ENCODE results near the gene CACNA2D4. TPM values are rescaled to one million over a fixed set of nuclear protein-coding genes. Genes with fewer than 3 reads are reported as not detected.

CACNA2D4 gene
- total and polyA plus RNA-seq, 2 of the 13 experiments (the other 11 are each of a cell fraction or from before 2014, with no cell fraction given) = 14.2 to 136 TPM

DNA sequence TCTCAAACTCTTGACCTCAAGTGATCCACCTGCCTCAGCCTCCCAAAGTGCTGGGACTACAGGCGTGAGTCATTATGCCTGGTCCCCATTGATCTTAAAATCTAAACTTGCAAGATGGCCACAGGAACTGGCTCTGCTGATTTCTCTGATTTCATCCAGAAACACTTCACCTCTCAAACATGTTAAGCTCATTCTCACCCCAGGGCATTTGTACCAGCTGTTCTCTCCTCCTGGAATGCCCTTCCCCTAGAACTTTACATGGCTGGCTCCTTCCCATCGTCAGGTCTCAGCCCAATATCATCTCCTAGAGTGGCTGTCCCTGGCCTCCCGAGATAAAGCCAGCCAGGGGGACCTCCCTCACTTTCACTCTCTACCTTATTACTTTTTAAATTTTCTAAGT lies 103.3 kb downstream of the CACNA2D4 start:
- Histone ChIP-seq H3K27ac (ENCODE audit: extremely low read length, insufficient read depth, low read length) (no peak overlapping the region), H3K4me3 (replicated peaks in 1 of 3; ENCODE audit: insufficient read depth in 1 of 3, low read depth in 2 of 3, low read length in 3 of 3) (no peak overlapping the region), H3K27me3 (ENCODE audit: control insufficient read depth in 1 of 2, insufficient read depth in 2 of 2, low read length in 2 of 2) (0 out of 5 replicates have a peak, but pooled peaks cover 0 to 8% of the 10 kb centered on the region in 2 experiments), H3K36me3 (replicated peaks in 1 of 2; ENCODE audit: control insufficient read depth in 1 of 2, insufficient read depth in 2 of 2, low read length in 2 of 2) (no peaks in the 10 kb centered on the region), H3K9me3 (ENCODE audit: low read length) (no peaks in the 10 kb centered on the region), H4K20me1 (ENCODE audit: insufficient read depth, low read length) (no peaks in the 10 kb centered on the region), H2AFZ (ENCODE audit: low read length) (no peak overlapping the region), H3K9ac (ENCODE audit: insufficient read depth, low read depth, low read length) (no peak overlapping the region), H3K4me2 (ENCODE audit: low read depth, low read length) (no peak overlapping the region), H3K4me1 (ENCODE audit: insufficient read depth, low read length) (peaks cover 84% of the 10 kb centered on the region), H3K79me2 (ENCODE audit: insufficient read depth, low read length) (peaks cover 4% of the 10 kb centered on the region)
- BruUV-seq (replicated peaks) = no TSS peak
- DNase-seq (ENCODE audit: low spot score) (no peak), FAIRE-seq (no peak), ATAC-seq (no peak)
- ChIA-PET CTCF (ENCODE audit: low intra/inter-chr PET ratio, low total read pairs) (no interaction called here), POLR2A (interaction anchor here (5.7 kb wide), 1 partner anchor 22 kb away, joined by 31 read pairs; no protein-coding TSS in a partner anchor)
- TF ChIP-seq ZMYM4 (CRISPR knock-in tag; IDR thresholded peaks at IDR 0.05) (no peak), ZNF33B (CRISPR knock-in tag; IDR thresholded peaks at IDR 0.05) (no peak), ARNTL (CRISPR knock-in tag; IDR thresholded peaks at IDR 0.05) (no peak), ZNF432 (CRISPR knock-in tag; IDR thresholded peaks at IDR 0.05; ENCODE audit: borderline replicate concordance) (no peak), NAIF1 (CRISPR knock-in tag; IDR thresholded peaks at IDR 0.05; ENCODE audit: borderline replicate concordance) (no peak), POLR2AphosphoS2 (IDR thresholded peaks at IDR 0.05; ENCODE audit: low read depth, low read length) (no peak), ZNF253 (CRISPR knock-in tag; IDR thresholded peaks at IDR 0.05; ENCODE audit: borderline replicate concordance) (no peak), RELA (CRISPR knock-in tag; IDR thresholded peaks at IDR 0.05) (no peak), ZSCAN22 (CRISPR knock-in tag; IDR thresholded peaks at IDR 0.05) (no peak), CAMTA2 (CRISPR knock-in tag; IDR thresholded peaks at IDR 0.05; ENCODE audit: borderline replicate concordance) (no peak), RCOR2 (CRISPR knock-in tag; IDR thresholded peaks at IDR 0.05) (no peak)
- TF ChIP-seq, protein P1, sequence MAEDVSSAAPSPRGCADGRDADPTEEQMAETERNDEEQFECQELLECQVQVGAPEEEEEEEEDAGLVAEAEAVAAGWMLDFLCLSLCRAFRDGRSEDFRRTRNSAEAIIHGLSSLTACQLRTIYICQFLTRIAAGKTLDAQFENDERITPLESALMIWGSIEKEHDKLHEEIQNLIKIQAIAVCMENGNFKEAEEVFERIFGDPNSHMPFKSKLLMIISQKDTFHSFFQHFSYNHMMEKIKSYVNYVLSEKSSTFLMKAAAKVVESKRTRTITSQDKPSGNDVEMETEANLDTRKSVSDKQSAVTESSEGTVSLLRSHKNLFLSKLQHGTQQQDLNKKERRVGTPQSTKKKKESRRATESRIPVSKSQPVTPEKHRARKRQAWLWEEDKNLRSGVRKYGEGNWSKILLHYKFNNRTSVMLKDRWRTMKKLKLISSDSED (CRISPR knock-in tag; IDR thresholded peaks at IDR 0.05) = no peak
- TF ChIP-seq, protein P2, sequence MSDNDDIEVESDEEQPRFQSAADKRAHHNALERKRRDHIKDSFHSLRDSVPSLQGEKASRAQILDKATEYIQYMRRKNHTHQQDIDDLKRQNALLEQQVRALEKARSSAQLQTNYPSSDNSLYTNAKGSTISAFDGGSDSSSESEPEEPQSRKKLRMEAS (IDR thresholded peaks at IDR 0.05) = no peak
- TF ChIP-seq, protein P3, sequence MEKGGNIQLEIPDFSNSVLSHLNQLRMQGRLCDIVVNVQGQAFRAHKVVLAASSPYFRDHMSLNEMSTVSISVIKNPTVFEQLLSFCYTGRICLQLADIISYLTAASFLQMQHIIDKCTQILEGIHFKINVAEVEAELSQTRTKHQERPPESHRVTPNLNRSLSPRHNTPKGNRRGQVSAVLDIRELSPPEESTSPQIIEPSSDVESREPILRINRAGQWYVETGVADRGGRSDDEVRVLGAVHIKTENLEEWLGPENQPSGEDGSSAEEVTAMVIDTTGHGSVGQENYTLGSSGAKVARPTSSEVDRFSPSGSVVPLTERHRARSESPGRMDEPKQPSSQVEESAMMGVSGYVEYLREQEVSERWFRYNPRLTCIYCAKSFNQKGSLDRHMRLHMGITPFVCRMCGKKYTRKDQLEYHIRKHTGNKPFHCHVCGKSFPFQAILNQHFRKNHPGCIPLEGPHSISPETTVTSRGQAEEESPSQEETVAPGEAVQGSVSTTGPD (CRISPR knock-in tag; IDR thresholded peaks at IDR 0.05) = no peak
- TF ChIP-seq, protein P4, sequence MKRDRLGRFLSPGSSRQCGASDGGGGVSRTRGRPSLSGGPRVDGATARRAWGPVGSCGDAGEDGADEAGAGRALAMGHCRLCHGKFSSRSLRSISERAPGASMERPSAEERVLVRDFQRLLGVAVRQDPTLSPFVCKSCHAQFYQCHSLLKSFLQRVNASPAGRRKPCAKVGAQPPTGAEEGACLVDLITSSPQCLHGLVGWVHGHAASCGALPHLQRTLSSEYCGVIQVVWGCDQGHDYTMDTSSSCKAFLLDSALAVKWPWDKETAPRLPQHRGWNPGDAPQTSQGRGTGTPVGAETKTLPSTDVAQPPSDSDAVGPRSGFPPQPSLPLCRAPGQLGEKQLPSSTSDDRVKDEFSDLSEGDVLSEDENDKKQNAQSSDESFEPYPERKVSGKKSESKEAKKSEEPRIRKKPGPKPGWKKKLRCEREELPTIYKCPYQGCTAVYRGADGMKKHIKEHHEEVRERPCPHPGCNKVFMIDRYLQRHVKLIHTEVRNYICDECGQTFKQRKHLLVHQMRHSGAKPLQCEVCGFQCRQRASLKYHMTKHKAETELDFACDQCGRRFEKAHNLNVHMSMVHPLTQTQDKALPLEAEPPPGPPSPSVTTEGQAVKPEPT (CRISPR knock-in tag; IDR thresholded peaks at IDR 0.05; ENCODE audit: low read depth) = no peak
- in situ Hi-C loops (cut with HindIII; ENCODE audit: extremely low pct_ligation_motif_present, low pct_unique_long_range_greater_than_20kb) (no loop called here), intact Hi-C loops (cut with micrococcal nuclease; ENCODE audit: unreplicated experiment) (no loop called here)
- 96% methylated on average over 3 of the region's 3 CpGs for WGBS (ENCODE audit: low lambda C conversion rate)
